ENCODE data around the gene STEAP1.

STEAP1 gene

DNA sequence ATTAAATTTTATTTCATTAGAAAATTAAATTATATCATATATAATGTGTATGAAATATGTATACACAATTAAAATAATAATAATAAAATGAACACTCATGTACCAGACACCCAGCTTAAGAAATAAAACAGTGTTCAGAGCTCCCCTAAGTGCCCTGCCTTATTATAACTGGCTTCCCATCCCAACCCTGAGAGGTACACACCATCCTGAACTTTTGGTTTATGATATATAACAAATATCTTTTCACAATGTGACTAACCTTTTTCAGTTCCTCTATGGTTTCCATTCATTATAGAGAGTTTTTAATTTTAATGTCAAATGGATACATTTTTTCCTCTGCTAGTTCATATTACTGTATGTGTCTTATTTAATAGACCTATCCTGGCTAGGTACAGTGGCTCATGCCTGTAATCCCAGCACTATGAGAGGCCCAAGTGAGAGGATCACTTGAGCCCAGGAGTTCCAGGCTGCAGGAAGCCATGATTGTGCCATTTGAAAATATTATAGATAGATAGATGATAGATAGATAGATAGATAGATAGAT is 33.3 kb downstream of the STEAP1 start:
- in situ Hi-C loops (cut with MboI; ENCODE audit: low sequenced_read_pairs, unreplicated experiment): no loop called here
- TF ChIP-seq CTCF (IDR thresholded peaks at IDR 0.05; ENCODE audit: borderline replicate concordance, control extremely low read depth, extremely low read depth, insufficient read depth, missing control alignments): no peak
- DNase-seq (ENCODE audit: low spot score): no peak

- in situ Hi-C loops (cut with MboI; ENCODE audit: low sequenced_read_pairs, unreplicated experiment): no loop called here
- DNase-seq (ENCODE audit: low spot score): no peak
- TF ChIP-seq CTCF (IDR thresholded peaks at IDR 0.05; ENCODE audit: borderline replicate concordance, control extremely low read depth, extremely low read depth, insufficient read depth, missing control alignments): no peak
Measured at GRCh38 chr7:90188281-90188680, 34.0 kb downstream of the STEAP1 start.

GRCh38 chr7:90190995-90191394 is 36.7 kb downstream of the STEAP1 start:
- TF ChIP-seq CTCF (IDR thresholded peaks at IDR 0.05; ENCODE audit: borderline replicate concordance, control extremely low read depth, extremely low read depth, insufficient read depth, missing control alignments): no peak
- no peak for DNase-seq (ENCODE audit: low spot score)
- in situ Hi-C loops (cut with MboI; ENCODE audit: low sequenced_read_pairs, unreplicated experiment): no loop called here

DNA sequence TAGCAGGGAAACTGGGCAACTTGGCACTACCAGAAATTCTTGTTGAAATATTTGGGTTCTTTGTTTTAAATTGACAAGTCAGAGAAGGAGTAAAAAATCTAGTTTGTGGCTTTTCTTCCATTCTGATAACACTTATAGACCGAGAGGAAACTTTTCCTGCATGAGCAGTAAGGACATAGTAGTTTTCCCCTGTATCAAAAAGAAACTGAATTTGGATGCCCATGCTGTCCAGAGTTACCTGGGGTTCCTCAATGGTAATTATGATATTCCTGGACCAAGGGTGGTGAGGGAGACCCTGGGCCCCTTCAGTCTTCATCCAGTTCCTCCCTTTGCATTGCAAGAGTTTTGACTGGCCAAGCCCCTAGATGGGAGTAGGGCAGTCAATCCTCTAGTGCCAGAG is 37.4 kb downstream of the STEAP1 start:
- in situ Hi-C loops (cut with MboI; ENCODE audit: low sequenced_read_pairs, unreplicated experiment): no loop called here
- no peak for TF ChIP-seq CTCF (IDR thresholded peaks at IDR 0.05; ENCODE audit: borderline replicate concordance, control extremely low read depth, extremely low read depth, insufficient read depth, missing control alignments)
- DNase-seq (ENCODE audit: low spot score): no peak

DNA sequence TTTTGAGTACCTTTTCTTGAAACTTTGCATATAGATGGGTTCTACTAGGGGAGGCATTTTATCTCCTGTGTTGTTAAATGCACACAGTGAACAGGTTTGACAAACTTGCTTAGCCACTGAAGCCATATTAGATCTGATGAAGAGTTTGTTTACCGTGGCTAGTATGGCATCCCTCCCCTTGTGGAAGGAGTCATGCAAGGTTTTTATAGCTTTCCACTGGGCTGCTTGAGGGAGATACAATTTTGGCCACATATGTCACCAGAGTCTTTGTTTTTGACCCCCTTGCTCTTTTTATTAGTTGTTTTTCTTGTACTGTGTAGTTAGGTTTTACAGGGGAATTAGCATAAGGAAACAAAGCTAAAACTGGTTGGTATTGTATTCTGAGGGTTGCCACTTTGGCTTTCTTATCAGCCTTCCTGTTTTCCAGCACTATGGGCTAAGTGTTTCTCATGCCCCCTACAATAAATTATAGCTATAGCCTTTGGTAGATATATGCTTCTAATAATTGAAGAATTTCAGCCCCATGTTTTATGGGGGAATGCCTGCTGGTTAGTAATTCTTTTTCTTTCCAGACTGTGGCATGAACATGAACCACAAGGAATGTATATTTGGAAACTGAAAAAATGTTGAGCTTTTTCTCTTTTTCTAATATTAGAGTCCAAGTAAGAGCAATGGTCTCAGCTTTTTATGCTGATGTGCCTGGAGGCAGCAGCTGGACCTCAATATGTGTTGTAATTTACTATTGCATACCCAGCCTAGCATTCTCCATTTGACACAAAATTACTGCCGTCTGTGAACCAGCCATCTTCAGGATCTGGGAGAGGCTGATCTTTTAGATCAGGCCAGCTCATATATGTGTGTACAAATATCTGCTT is 38.8 kb downstream of the STEAP1 start:
- no peak for DNase-seq (ENCODE audit: low spot score)
- in situ Hi-C loops (cut with MboI; ENCODE audit: low sequenced_read_pairs, unreplicated experiment): no loop called here
- TF ChIP-seq CTCF (IDR thresholded peaks at IDR 0.05; ENCODE audit: borderline replicate concordance, control extremely low read depth, extremely low read depth, insufficient read depth, missing control alignments): no peak

GRCh38 chr7:90194911-90195809 is 40.9 kb downstream of the STEAP1 start:
- no peak for TF ChIP-seq CTCF (IDR thresholded peaks at IDR 0.05; ENCODE audit: borderline replicate concordance, control extremely low read depth, extremely low read depth, insufficient read depth, missing control alignments)
- DNase-seq (ENCODE audit: low spot score): no peak
- in situ Hi-C loops (cut with MboI; ENCODE audit: low sequenced_read_pairs, unreplicated experiment): no loop called here
